T-helper 2 cell treated with Interferon-gamma antibody and Interleukin-4, amounts not matched to agents 5 μg/mL and 100 μg/mL, for 36 hours (primary cell): Measurements from ENCODE around the gene VAV3.
"Not testable (repeated sequence)": the region's sequence is repeated elsewhere in the genome, so short reads cannot be mapped to it uniquely, and the experiment has no call there.

ENCODE experiments used
- DNase-seq: peaks from one replicate; pipeline ENCODE4 v3.0.0; 2021; ENCODE audit warnings: low spot score
- H3K27ac Mint-ChIP-seq: one replicate; pipeline ENCODE4 v1.8.0; 2021; ENCODE audit warnings: mild to moderate bottlenecking, mixed read lengths
- H3K27me3 Mint-ChIP-seq: one replicate; pipeline ENCODE4 v1.8.0; 2021; ENCODE audit warnings: low read depth, mixed read lengths
- H3K36me3 Mint-ChIP-seq: one replicate; pipeline ENCODE4 v1.8.0; 2021; ENCODE audit warnings: low read depth, mixed read lengths
- H3K4me1 Mint-ChIP-seq: one replicate; pipeline ENCODE4 v1.8.0; 2021; ENCODE audit warnings: low read depth, mixed read lengths
- H3K4me3 Mint-ChIP-seq: one replicate; pipeline ENCODE4 v1.8.0; 2022; ENCODE audit warnings: mild to moderate bottlenecking, moderate library complexity, mixed read lengths
- H3K9me3 Mint-ChIP-seq: one replicate; pipeline ENCODE4 v1.8.0; 2021; ENCODE audit warnings: mixed read lengths

Gene VAV3

DNA sequence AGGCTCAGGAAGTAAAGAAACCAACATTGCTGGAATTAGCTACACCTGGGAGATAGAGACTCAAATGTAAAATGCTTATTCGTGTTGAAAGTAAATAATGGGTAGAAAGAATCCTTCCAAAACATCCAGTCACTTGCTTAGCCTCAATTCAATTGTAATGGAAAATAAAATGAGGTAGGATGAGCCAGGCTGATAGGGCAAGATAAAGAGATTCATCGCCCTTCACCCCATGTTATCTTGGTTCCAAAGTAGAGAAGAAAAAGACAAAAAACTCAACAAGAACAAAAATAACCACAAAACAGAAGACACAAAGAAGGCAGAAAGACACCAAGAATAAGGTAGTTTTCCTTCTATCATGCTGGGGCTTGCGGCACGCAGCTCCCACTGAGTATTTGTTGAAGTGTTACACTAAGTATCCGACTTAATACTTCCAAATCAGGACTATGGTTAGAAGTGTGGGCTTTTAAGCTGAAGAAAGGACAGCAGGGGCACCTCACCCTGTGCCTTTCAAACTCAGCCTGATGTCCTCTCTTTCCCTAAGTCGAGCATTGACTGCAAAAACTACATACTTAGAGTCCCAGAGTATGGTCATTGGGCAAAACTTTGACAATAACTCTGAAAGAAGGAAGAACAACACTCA is 202.1 kb downstream of the VAV3 start:
- Mint-ChIP-seq H3K4me1 (no peaks in the 10 kb centered on the region), H3K4me3 (no peak overlapping the region), H3K27ac (no peak overlapping the region), H3K36me3 (no peaks in the 10 kb centered on the region), H3K27me3 (no peaks in the 10 kb centered on the region), H3K9me3 (no peaks in the 10 kb centered on the region)
- no peak for DNase-seq

DNA sequence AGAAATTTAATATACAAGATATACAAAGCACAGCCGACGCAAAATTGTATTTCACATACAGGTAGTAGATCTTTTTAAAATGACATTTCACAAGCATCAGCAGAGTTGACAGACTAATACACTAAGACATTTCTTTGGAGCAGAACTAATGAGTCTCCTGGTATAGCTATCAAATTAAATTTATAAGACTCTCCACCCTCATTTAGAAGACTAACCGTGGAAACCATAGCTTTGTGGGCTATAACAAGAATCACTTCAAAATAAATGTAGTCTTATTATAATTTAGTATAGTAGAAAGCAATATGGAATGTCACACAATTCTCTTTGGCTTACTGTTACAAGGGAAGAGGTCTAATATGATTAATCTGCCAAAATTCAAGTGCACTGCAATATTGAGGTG is 204.9 kb downstream of the VAV3 start:
- H3K27me3 Mint-ChIP-seq: no peaks in the 10 kb centered on the region
- no peak overlapping the region for H3K4me3 Mint-ChIP-seq
- no peak for DNase-seq
- no peaks in the 10 kb centered on the region for H3K36me3 Mint-ChIP-seq
- no peaks in the 10 kb centered on the region for H3K4me1 Mint-ChIP-seq
- H3K9me3 Mint-ChIP-seq: no peaks in the 10 kb centered on the region
- no peak overlapping the region for H3K27ac Mint-ChIP-seq

DNA sequence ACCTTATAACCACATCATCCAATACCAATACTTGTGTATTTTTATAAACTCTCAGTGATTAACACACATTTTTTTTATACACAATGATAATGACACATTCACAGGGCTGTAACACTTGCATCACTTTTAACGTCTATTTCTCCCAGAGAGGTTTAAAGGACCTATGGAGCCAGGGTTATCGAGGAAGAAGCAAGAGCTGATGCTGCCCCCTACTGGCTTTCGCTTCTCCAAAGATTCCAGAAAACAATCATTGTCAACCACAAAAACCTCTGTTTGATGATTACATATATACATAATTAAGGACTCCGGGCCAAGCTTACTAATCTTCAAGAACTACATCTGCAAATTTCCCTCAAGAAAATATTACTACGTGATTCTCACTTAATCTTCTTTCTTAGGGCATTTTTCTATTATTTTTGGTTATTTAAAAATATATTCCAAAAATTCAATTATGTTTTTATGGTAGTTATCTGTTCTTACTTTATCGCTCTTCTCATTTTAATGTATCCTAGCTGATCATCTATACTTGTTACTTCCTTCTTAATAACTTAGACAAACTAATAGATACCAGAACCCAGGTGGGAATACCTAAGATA is 214.5 kb downstream of the VAV3 start:
- H3K4me1 Mint-ChIP-seq: no peaks in the 10 kb centered on the region
- H3K4me3 Mint-ChIP-seq: no peak overlapping the region
- H3K9me3 Mint-ChIP-seq: no peaks in the 10 kb centered on the region
- H3K27me3 Mint-ChIP-seq: no peaks in the 10 kb centered on the region
- H3K27ac Mint-ChIP-seq: no peak overlapping the region
- DNase-seq: no peak
- no peaks in the 10 kb centered on the region for H3K36me3 Mint-ChIP-seq

DNA sequence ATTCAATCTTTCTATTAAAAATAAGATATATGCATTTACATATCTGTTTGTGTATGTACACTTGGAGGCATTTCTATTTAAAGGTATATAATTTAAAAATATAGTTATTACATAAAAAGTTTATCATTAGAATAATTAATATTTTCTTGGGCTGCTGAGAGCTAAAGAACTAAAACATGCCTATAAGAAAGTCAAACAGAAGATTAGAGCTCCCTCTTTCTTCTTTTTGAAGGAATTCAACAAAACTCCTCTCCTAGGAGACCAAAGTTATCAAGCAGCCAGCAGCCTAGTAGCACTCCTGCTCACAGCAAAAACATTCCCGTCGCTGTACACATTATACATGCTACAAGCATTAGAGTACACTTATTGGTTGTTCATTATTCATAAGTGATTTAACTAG is 216.4 kb downstream of the VAV3 start:
- H3K36me3 Mint-ChIP-seq: no peaks in the 10 kb centered on the region
- no peaks in the 10 kb centered on the region for H3K4me1 Mint-ChIP-seq
- H3K9me3 Mint-ChIP-seq: no peaks in the 10 kb centered on the region
- H3K27ac Mint-ChIP-seq: no peak overlapping the region
- no peak for DNase-seq
- H3K4me3 Mint-ChIP-seq: no peak overlapping the region
- H3K27me3 Mint-ChIP-seq: no peaks in the 10 kb centered on the region

DNA sequence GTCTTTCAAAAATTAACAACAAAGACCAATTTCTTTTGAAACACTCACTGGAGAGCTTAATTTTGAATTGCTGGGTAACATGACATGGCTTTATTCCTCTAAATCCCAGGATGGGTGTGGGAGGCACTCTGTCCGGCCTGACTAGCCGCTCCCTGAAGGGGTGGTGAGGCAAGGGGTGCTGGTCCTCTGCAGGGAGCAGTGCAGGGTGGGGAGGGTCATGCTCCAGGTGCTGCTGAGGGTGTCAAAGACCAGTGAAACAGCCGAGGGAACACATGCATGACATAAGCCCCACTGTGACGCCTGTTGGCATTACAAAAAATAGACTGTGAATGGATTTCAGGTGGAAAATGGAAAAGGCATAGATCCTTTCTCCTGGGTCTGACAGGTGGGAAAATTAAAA is 223.7 kb downstream of the VAV3 start:
- DNase-seq: no peak
- Mint-ChIP-seq H3K4me1 (no peaks in the 10 kb centered on the region), H3K9me3 (no peaks in the 10 kb centered on the region), H3K36me3 (no peaks in the 10 kb centered on the region), H3K4me3 (no peak overlapping the region), H3K27me3 (no peaks in the 10 kb centered on the region), H3K27ac (no peak overlapping the region)

DNA sequence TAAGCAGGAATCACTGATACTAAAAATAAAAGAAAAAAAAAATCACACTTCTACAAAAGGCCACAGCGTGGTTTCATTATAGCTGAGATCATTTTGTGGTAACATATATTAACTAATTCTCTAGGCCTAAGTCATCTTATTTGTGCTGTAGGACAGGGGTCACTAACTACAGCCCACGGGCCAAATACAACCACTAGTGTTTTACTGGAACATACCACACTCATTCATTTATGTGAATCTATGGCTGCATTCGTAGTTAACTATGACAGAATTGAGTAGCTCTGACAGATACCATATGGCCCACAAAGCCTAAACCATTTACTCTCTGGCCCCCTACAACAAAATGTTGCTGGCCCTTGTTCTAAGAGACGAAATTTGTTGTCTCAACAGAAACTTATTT is 224.4 kb downstream of the VAV3 start:
- H3K27ac Mint-ChIP-seq: no peak overlapping the region
- H3K4me3 Mint-ChIP-seq: no peak overlapping the region
- DNase-seq: no peak
- no peaks in the 10 kb centered on the region for H3K36me3 Mint-ChIP-seq
- H3K4me1 Mint-ChIP-seq: no peaks in the 10 kb centered on the region
- H3K27me3 Mint-ChIP-seq: no peaks in the 10 kb centered on the region
- H3K9me3 Mint-ChIP-seq: no peaks in the 10 kb centered on the region

DNA sequence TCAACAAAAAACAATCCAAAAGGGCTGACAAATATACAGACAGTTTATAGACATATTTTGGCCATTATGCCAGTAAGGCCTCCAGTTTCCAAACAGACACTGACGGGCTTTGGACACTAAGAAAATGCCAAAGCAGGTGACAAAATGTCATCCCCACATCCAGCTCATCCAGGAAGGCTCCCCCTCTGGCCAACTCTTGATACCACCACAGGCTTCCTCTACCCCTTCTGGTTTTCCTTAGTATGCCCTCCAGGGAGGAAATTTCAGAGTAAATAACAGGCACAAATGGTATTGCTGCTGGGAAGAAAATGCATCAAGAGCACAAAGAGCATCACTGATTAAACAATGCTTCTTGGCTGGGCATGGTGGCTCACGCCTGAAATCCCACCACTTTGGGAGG is 225.3 kb downstream of the VAV3 start:
- Mint-ChIP-seq H3K27me3 (no peaks in the 10 kb centered on the region), H3K4me3 (no peak overlapping the region), H3K27ac (no peak overlapping the region), H3K36me3 (no peaks in the 10 kb centered on the region), H3K9me3 (no peaks in the 10 kb centered on the region), H3K4me1 (no peaks in the 10 kb centered on the region)
- no peak for DNase-seq

DNA sequence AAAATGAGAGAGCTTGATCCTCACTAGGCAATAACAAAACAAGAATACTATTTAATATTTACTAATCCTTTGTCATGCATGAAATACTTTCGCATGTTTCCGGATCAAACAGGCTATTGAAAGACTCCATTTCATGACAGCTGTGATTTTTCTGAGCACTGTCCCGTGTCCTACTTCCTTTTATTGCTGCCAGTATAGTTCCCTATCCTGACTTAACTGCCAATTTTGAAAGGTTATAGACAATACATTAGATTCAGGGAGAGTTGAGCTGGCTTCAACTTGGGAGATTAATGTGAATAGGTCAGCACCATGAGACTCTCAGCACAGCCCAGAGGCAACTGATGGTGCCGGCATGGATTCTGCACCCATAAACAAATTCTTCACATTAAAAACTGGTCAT is 225.8 kb downstream of the VAV3 start:
- H3K27me3 Mint-ChIP-seq: no peaks in the 10 kb centered on the region
- H3K36me3 Mint-ChIP-seq: no peaks in the 10 kb centered on the region
- no peak overlapping the region for H3K4me3 Mint-ChIP-seq
- H3K9me3 Mint-ChIP-seq: no peaks in the 10 kb centered on the region
- H3K27ac Mint-ChIP-seq: no peak overlapping the region
- no peak for DNase-seq
- no peaks in the 10 kb centered on the region for H3K4me1 Mint-ChIP-seq

DNA sequence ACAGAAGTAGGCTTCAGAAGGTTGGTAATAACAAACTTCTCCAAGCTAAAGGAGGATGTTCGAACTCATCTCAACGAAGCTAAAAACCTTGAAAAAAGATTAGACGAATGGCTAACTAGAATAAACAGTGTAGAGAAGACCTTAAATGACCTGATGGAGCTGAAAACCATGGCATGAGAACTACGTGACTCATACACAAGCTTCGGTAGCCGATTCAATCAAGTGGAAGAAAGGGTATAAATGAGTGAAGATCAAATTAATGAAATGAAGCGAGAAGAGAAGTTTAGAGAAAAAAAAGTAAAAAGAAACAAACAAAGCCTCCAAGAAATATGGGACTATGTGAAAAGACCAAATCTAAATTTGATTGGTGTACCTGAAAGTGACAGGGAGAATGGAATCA is 231.6 kb downstream of the VAV3 start:
- not testable (repeated sequence) for H3K27me3 Mint-ChIP-seq, H3K27ac Mint-ChIP-seq

DNA sequence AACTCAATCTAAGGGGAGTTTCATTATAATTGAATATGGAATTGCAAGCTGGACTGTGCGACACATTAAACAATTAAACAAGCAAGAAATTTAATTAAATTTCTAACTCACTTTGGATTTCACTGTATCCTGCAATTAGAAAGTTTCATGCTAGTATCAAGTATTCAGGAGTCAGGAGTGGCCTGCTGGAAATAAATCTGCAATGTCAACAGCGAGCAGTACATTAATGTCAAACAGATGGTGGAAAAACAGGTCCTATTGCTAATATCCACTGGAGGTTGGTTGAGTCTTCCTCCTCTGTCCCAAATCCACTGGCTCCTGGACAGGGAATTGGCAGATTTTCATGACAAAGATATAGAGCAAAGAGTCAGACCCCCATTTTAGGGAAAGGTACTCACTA is 237.1 kb downstream of the VAV3 start:
- H3K27me3 Mint-ChIP-seq: no peaks in the 10 kb centered on the region
- no peak overlapping the region for H3K4me3 Mint-ChIP-seq
- no peak for DNase-seq
- H3K27ac Mint-ChIP-seq: no peak overlapping the region
- no peaks in the 10 kb centered on the region for H3K9me3 Mint-ChIP-seq
- H3K4me1 Mint-ChIP-seq: no peaks in the 10 kb centered on the region
- no peaks in the 10 kb centered on the region for H3K36me3 Mint-ChIP-seq

More for the DNA sequence above, 231.6 kb downstream of the VAV3 start:
- not testable (repeated sequence) for DNase-seq, H3K4me1 Mint-ChIP-seq, H3K4me3 Mint-ChIP-seq, H3K9me3 Mint-ChIP-seq, H3K36me3 Mint-ChIP-seq

DNA sequence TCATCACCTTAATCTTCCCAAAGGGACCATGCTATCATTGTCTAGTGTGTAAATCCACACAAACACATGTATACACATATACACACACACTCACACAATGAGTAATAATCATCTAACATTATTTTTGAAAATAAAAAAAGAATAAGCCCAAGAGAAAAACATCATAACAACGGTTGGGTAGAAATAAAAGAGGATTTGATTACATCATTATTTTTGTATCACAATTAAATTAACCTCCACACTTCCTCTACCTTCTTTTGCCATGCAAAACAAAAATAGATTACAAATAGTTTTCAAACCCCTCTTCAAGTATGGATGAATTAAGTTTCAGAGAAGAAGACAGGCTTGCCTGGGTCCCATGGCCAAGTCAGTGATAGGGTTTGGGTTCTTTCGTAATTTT is 238.1 kb downstream of the VAV3 start:
- Mint-ChIP-seq H3K27me3 (no peaks in the 10 kb centered on the region), H3K4me3 (no peak overlapping the region), H3K36me3 (no peaks in the 10 kb centered on the region), H3K9me3 (no peaks in the 10 kb centered on the region), H3K27ac (no peak overlapping the region), H3K4me1 (no peaks in the 10 kb centered on the region)
- no peak for DNase-seq

DNA sequence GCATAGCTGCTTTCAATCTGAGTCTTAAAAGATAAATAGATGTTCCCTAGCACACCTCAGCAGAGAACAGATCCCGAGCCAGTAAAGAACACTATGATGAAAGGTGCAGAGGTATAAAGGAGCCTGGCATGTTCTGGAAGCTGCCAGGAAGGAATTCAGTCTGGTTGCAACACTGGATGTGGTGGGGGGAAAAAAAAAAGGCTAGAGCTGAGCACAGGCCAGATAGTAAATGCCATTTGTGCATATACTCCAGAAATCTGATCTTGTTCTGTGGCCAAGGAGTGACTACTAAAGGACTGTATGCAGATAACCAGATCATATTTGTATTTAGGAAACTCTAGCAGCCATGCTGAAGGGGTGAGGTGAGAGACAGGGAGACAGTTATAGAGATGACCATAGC is 240.3 kb downstream of the VAV3 start:
- H3K36me3 Mint-ChIP-seq: no peaks in the 10 kb centered on the region
- H3K4me3 Mint-ChIP-seq: no peak overlapping the region
- no peaks in the 10 kb centered on the region for H3K27me3 Mint-ChIP-seq
- H3K27ac Mint-ChIP-seq: no peak overlapping the region
- no peaks in the 10 kb centered on the region for H3K4me1 Mint-ChIP-seq
- DNase-seq: no peak
- H3K9me3 Mint-ChIP-seq: no peaks in the 10 kb centered on the region

DNA sequence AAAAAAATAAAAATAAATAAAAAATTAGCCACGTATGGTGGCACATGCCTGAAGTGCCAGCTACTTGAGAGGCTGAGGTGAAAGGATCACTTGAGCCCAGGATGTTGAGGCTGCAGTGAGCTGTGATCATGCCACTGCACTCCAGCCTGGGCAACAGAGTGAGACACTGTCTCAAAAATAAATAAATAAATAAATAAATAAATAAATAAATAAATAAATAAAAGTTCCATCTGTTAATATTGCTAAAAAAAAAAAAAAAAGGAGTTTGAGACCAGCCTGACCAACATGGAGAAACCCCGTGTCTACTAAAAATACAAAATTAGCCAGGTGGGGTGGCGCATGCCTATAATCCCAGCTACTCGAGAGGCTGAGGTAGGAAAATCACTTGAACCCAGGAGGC is 244.8 kb downstream of the VAV3 start:
- H3K27me3 Mint-ChIP-seq, H3K4me3 Mint-ChIP-seq, DNase-seq, H3K27ac Mint-ChIP-seq, H3K4me1 Mint-ChIP-seq, H3K36me3 Mint-ChIP-seq, H3K9me3 Mint-ChIP-seq: not testable (repeated sequence)

DNA sequence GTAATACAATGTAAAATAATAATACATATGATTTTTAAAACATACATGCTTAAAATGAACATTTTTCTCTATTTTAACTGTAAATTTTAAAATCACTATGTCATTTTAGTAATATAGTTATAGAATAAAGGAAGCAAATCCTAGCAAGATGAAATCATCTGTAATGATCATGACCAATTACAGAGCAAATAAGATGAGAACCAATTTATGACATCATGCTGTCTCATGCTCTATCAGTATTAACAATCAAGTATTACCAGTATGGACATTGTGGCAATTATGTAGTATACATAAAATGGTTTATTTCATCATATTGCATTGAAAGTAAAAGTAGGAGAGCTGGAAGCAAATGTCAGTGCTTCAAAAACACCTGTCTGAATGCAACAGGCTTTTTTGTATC is 255.0 kb downstream of the VAV3 start:
- Mint-ChIP-seq H3K27ac (no peak overlapping the region), H3K9me3 (no peaks in the 10 kb centered on the region), H3K4me1 (no peaks in the 10 kb centered on the region), H3K27me3 (no peaks in the 10 kb centered on the region), H3K36me3 (no peaks in the 10 kb centered on the region), H3K4me3 (no peak overlapping the region)
- no peak for DNase-seq

DNA sequence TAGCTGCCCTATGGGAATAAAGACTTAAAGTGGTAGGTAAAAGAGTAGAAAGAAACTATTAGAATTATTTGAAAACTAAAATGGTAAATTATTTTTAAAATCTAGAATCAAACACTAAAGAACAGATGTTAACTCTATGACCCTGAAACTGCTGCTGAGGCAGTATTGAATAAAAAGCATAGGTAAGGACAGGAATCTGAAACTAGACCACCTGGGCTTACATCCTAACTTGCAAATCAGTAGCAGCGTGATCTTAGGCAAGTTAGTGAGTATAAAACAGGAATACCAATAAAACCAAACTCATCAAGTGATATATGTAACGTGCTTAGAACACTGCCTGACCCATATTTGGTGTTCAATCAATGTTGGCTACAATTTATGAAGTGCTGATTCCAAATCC is 257.9 kb downstream of the VAV3 start:
- H3K9me3 Mint-ChIP-seq: no peaks in the 10 kb centered on the region
- H3K4me3 Mint-ChIP-seq: no peak overlapping the region
- no peaks in the 10 kb centered on the region for H3K4me1 Mint-ChIP-seq
- H3K27me3 Mint-ChIP-seq: no peaks in the 10 kb centered on the region
- no peaks in the 10 kb centered on the region for H3K36me3 Mint-ChIP-seq
- H3K27ac Mint-ChIP-seq: no peak overlapping the region
- DNase-seq: no peak
